CD4-positive, alpha-beta T cell treated with Interleukin-4 for 4 hours (primary cell): ENCODE measurements around the gene SLC13A4.
"Not testable (repeated sequence)": the region's sequence is repeated elsewhere in the genome, so short reads cannot be mapped to it uniquely, and the experiment has no call there.

Source experiments
- DNase-seq: peaks from one replicate; pipeline ENCODE4 v3.0.0-alpha.2; 2020

Gene SLC13A4

DNA sequence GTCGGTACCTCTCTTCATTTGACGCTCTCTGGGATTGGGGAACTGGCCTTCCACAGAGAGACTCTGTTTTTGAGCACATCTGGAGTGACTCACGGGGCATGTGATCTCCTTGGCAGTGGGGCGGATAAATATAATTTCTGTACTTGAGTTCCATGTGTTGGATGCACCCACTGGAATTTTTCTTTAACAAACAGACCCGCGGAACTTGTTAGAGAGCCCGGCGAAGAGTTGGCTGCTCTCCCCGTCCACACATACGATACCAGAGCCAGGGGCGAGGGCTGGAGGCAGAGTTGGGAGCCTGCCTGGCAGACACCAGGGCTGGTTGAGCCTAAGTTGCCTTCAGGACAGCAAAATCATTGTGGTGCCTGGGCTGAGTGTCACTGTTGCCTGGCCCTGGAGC, 20.8 kb upstream of the SLC13A4 start, which contains the start of gene FAM180A:
FAM180A (minus strand) TSS at position 44 of the 400 bp plus-strand sequence. CDS start 233 bp downstream, outside the sequence.
- no peak for DNase-seq

DNA sequence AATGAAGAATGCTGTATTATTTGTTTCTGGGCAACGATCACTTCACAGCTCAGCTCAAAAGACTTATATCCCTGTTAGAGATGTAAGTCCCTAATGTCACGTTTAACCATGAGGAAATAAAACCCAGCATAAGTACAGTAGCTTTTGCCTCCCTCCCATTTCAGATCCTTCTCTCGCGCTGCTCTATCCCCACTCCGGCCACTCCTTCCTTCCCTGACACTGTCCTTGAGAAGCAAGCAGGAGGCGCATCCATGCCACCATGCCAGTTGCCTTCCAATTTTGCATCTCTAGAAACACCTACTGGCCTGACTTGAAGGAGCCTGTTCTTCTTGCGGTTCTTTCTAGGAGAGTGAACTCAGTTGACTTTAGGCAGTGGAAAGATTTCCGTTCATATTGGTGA, 19.4 kb upstream of the SLC13A4 start:
- no peak for DNase-seq

DNA sequence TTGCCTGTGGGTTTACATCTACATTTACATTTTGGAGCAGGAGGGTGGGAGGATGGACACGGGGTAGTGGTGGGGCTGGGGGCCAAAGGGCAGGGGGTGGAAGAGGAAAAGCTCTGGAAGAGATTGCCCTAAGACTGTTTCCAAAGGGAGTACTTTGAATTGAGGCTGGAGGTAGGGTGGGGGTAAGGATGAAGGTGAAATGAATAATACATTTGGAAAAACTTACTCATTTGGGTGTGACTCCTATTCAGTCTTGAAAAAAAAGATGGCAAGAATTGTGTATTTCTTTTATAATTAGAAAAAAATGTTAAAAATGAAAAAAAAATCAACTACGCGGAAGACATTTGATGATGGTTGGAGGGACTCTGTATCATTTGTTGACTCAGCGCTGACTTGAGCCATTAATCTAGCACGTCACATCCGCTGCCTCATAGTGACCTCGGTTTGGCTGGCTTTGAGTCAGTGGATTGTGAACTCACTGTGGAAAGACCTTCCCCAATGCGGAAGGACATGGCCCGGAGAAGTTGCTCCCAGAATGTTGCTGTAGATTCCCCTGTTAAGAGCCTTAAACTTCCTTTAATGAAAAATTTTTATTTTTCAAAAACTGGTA, 17.8 kb upstream of the SLC13A4 start:
- no peak for DNase-seq

- DNase-seq = no peak
Observed at GRCh38 chr7:135744938-135745702, 17.1 kb upstream of the SLC13A4 start.

DNA sequence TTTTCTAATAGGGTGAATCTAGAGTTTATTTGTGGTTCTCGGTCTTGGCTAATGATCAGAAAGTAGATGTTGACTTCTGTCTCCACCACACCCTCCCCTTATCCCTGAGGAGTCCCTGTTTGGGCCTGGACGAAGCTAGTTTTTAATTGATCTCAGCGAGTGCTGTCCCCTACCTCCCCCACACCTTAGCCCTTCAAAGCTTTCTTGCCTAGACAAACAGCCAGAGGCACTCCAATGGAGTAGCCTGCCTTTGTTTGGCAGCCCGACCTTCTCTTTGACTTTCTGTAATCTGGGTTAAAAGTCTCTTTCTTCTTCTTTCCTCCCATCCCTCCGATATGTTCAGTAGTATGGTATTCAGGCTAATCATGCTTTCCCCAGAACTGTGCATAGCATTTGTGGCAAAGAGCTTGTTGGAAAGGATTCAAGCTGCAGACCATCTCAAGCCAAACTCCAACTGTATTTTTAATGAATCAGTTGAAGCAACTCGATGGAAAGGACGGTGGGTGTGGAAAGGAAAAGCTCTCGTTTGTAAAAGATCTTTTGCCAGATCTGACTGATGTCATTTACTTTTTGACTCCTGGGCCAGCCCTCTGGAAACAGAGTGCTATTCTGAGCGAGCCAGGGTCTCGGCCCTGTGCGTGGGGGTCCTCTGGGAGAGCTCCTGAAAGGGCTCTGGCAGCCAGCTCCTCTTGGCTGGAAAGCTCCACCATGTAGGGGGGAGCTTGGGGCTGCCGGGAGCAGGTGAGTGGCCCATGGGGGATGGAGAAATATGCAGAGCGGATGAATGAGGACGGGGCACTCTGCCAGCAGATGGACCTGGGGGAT, 16.1 kb upstream of the SLC13A4 start:
- DNase-seq = no peak

GRCh38 chr7:135742371-135742770, 14.4 kb upstream of the SLC13A4 start:
- DNase-seq = no peak

DNA sequence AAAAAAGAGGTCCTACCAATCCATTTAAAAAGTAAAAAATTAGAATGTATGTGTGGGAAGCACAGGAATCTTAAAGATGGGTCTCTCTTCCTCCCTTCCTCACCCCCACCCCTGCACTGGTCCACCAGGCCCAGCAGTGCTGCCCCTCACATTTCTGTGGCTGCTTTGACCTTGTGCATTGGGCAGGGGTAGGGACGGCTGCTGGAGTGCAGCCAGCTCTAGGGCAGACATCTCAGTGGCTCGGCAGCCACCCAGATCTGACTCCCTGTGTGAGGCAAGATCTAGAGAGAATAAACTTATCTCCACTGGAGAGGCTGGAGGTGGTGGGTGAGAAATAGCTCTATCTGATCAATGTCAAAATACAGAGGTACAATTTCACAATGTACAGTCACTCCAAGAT, 13.9 kb upstream of the SLC13A4 start:
- DNase-seq = no peak

GRCh38 chr7:135740889-135741288, 12.9 kb upstream of the SLC13A4 start:
- no peak for DNase-seq

- DNase-seq = not testable (repeated sequence)
Observed at GRCh38 chr7:135737306-135737647, 9.3 kb upstream of the SLC13A4 start.

GRCh38 chr7:135736586-135737305, 8.8 kb upstream of the SLC13A4 start:
- no peak for DNase-seq

DNA sequence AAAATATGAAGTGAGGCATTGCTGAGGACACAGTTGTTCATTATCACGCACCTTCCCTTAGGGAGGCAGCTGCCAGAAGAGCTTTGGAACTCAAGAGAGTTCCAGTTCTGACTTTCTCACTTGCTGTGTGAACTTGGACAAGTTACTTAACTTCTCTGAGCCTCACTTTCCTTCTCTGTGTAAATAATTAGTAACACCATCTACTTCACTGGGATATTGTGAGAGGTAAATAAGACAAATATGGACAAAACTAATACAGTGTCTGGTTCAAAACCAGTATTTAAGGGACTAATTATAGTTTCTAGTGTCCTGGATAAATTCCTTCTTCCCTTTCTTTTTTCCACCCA, 6.3 kb upstream of the SLC13A4 start:
- DNase-seq = no peak

DNA sequence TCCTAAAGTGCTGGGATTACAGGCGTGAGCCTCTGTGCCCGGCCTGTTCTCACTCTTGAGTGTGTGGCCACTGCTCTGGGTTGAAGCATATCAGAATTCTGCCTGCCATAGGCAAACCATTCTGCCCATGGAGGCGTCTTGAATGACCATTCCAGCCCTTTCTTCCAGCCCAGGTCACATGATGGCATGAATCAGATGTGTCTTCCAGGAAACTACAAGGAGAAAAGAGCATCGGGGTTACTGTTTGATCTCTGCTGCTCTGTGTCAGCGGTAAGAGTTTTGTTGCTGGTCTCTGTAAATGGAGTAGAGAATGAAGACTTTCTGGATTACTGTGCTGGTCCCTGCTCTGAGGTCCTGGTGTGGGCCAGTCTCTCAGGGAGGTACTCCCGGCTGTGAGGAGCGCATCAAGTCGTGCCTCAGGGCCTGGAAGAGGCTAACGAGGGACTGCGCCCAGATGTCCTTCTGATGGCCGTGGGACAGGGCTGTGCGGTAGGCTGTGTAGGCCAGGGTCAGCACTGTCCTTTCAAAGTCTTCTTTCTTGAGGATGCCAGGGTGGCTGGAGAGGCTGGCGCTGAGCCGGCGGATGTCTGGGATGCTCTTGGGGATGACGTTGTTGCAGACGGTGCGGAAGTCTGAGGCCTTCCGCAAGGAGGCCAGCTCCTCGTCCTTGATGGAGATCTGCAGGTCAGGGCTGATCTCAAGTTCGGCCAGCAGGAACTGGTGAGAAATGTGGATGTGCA, 5.8 kb upstream of the SLC13A4 start:
- DNase-seq = no peak

DNA sequence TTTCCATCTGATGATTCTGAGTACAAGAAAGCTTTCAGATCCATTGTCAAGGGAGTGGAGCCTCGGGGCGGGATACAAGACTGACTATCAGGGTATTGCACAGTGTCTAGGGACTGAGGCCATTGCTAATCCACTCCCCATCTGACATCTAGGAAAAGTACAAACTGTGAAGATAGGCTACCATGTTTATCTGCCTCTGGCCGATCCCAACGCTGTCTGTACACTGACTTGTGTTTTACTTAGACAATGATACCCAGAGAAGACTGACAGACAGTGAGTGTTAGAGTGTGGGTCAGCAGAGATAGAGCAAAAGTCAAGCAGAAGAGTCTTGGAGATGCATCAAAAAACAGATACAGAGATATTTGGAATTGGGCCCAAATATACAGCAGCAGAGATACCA, 3.1 kb upstream of the SLC13A4 start:
- DNase-seq = no peak

GRCh38 chr7:135729230-135729629, 1.2 kb upstream of the SLC13A4 start:
- no peak for DNase-seq

DNA sequence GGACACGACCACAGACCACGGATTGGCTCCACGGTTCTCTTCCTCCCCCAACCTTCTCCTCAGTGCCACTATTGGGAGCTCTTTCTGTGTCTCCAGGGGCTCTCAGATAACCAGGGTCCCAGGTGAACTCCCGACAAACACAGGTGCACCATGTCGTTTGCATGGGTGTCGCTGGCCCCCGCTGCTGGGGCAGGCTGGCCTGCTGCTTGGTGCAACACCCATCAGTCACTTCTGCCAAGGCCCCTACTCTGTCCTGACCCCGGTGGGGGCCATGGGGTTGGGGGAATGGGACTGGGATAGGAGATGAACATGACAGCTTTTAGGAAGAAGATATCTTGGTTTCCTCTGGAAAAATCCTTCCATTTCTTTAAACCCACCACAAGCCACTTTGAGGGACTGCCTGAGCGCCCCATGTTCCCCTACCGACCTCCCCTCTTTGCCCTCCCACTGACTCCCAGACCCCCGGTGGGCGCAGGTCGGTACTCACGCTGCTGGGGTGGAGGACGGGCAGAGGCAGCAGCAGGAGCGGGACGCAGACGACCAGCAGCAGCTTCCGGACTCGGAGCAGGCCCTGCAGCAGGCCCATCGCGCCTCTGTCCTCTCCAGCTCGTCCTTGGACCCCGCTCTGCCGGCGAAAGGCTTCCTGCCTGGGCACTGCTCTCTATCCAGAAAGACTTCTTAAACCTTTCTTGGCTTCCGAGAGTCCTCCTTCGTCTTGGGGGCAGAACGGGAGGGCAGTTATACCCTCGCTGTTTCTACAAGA, 894 bp downstream of the SLC13A4 start:
- no peak for DNase-seq

DNA sequence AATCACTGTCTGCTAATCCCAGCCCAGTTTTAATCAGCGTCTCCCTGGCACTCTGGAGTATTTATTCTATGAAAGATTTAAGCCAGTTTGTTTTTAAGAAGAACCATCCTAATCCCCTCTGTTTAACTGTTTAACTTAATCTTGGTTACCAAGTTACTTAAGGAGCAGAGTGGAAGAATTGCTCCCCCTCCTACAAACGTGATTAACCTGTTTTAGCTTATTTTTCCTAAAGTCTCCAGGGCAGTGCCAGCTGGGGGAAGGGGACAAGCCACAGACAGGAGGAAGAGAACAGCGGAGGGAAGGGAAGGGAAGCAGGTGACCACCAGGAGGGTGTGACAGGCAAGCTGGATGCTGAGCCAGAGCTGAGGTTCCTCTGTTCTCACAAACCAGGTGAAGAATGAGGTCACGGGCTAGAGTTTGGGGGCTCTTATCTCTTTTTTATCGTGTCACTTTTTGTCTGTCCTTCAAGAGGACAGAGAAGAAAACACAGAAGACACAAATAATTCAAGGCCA, 1.7 kb downstream of the SLC13A4 start:
- DNase-seq = no peak

GRCh38 chr7:135723411-135723810, 4.6 kb downstream of the SLC13A4 start:
- DNase-seq = no peak

DNA sequence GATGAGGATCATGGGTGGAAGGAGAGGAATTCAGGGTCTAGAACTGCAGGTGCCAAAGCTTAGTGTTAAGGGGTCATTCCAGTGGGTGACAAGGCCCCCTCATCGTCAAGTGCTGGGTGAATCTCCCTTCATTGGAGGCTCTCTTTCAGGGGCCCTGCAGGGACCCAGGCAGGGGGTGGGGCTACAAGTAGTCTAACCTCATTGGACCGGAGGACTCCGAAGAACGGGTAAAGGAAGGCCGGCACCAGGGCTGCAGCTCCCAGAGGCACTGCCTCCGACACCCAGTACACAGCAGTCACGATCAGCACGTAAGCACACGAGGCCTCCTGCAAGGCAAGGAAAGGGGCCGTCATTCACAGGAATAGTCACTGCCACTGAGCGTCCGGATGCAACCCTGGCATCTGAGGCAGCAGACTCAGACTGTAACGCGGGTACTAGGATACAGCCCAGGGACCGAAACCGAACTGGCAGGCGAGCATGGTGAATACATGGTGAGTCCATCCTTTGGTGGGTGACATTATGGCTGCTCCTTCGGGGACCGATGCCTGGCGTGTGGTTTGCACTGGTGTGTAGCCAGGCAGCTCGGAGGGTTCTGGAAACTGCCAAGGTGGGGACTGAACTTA, 6.7 kb downstream of the SLC13A4 start:
- no peak for DNase-seq

- DNase-seq = no peak
Observed at GRCh38 chr7:135719688-135720087, 8.3 kb downstream of the SLC13A4 start.

GRCh38 chr7:135718794-135719437, 9.1 kb downstream of the SLC13A4 start:
- no peak for DNase-seq

DNA sequence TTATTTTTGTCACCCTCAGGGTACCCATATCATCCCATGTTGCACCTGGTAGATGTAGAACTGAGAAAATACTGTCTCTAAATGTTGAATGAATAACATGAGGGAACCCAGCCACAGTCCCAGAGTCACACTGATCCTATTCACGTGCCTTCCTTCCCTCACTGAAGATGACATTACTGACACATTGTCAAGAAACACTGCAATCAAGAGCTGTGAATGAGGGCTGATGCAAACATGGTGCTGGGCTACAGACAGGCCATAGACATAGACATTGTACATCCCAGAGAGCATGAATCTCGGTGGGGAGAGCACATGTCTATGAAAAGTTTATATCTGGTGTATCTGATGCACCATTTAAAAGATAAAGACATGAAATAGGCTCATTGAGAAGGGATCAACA, 9.8 kb downstream of the SLC13A4 start:
- DNase-seq = no peak
